Heart left ventricle (tissue), 16 donors: ENCODE data around the gene SLC22A4. TPM values are rescaled to one million over a fixed set of nuclear protein-coding genes. Genes with fewer than 3 reads are reported as not detected.

ENCODE experiments used
- ATAC-seq, 4 donors: fragments of 200-7000 bp; cut with Tn5 transposase; one replicate each; pipeline ENCODE4 v1.9.1; 2020 to 2022; ENCODE audit warnings: moderate library complexity in 4 of 4, mild to moderate bottlenecking in 3 of 4, moderate number of reproducible peaks in 1 of 4
- DNase-seq, 5 donors: peaks; one replicate each; pipeline ENCODE4 v3.0.0-alpha.2; 2020
- H3K27ac ChIP-seq, 12 donors: fragments of 200-600 bp; sonication (generic) in 4 of 12; one replicate each; pipeline versions ENCODE4 v1.5.0 to v1.8.0; 2016 to 2022; ENCODE audit warnings: mild to moderate bottlenecking in 2 of 12
- H3K27me3 ChIP-seq, 9 donors: fragments of 200-600 bp; sonication (generic) in 2 of 9; one replicate each; pipeline versions ENCODE4 v1.5.1 to v1.8.0; 2016 to 2022; ENCODE audit warnings: mild to moderate bottlenecking in 3 of 9
- H3K36me3 ChIP-seq, 9 donors: fragments of 200-600 bp; sonication (generic) in 2 of 9; one replicate each; pipeline versions ENCODE4 v1.5.0 to v1.8.0; 2018 to 2022; ENCODE audit warnings: mild to moderate bottlenecking in 2 of 9
- H3K4me1 ChIP-seq, 12 donors: fragments of 200-600 bp; sonication (generic) in 4 of 12; one replicate each; pipeline versions ENCODE4 v1.5.0 to v1.8.0; 2016 to 2022; ENCODE audit warnings: mild to moderate bottlenecking in 3 of 12
- H3K4me3 ChIP-seq, 12 donors: fragments of 200-600 bp; sonication (generic) in 4 of 12; one replicate each; pipeline versions ENCODE4 v1.5.0 to v1.8.0; 2017 to 2022; ENCODE audit warnings: mild to moderate bottlenecking in 9 of 12, moderate library complexity in 4 of 12
- H3K9me3 ChIP-seq, 12 donors: fragments of 200-600 bp; sonication (generic) in 4 of 12; one replicate each; pipeline versions ENCODE4 v1.5.0 to v1.8.0; 2016 to 2022; ENCODE audit warnings: mild to moderate bottlenecking in 1 of 12
- POLR2A ChIP-seq, 2 donors: fragments of 450-650 bp; IDR thresholded peaks; one replicate each; pipeline ENCODE4 v1.6.1; 2017; ENCODE audit warnings: antibody characterized with exemption in 2 of 2, mild to moderate bottlenecking in 2 of 2, moderate library complexity in 2 of 2
- WGBS, 4 donors: extraction: QIAGEN DNeasy Blood & Tissue Kit in 2 of 4; methylation state at CpG; one replicate each; pipeline versions ENCODE4 v1.1.5 to v1.1.7; 2013 to 2018; 5-methylcytosine and 5-hydroxymethylcytosine counted together
- intact Hi-C, 10 donors: fragments of 100-400 bp; cut with DNase I; formaldehyde crosslinking; loops; one replicate each; pipeline versions ENCODE4 v1.11.1 to v1.14.2; 2022
- polyA plus RNA-seq, 2 donors: library from polyadenylated mRNA; stranded (reverse); fragments of 200-250 nt; gene quantifications; one replicate each; pipeline ENCODE4 v1.2.3, GENCODE V29; 2013
- total RNA-seq, 9 donors: library from RNA; depleted of rRNA in 2 of 9; stranded (reverse); fragments of >200 nt in 2 of 9; fragmentation: NEBNext Ultra II Directional in 3 of 9; extraction: Animal tissue kit (Norgen Biotek cat#: 25700) in 3 of 9; gene quantifications; one replicate each; pipeline versions ENCODE4 v1.1.0 to v1.2.4, GENCODE V29; 2016 to 2023
- TF ChIP-seq, protein P1 (sequence below), 12 donors: fragments of 200-600 bp; sonication (generic) in 4 of 12; IDR thresholded peaks; one replicate each; pipeline versions ENCODE4 v1.5.0 to v1.8.0; 2018 to 2022; ENCODE audit warnings: antibody characterized with exemption in 12 of 12, mild to moderate bottlenecking in 5 of 12
- donor health status: ischemic (EF 13 %, LVEDD 7.1; RV severe dilation, severe dysfunction).
- donor health status: healthy with polysubstance abuse.
- donor health status: DM: no; HTN: yes; CAD: no.
- donor health status: DM: no; HTN: no; CAD: no.
- donor health status: ischemic (EF 25% LVEDD 6.9; RV normal size, moderate dysfunction).
- donor health status: ischemic (EF 25% LVEDD 5.7; RV mildly dilated, moderate dysfunction).
- donor health status: healthy.
- donor health status: DM: yes; HTN: yes; CAD: no.
- donor health status: ischemic (EF 35%, LVEDD 5.7; RV mildly dilated, moderate dysfunction).
- donor health status: nonischemic (EF 11% LVEDD 7.7; RV severe dilation, severe dysfunction).
- donor health status: DM: yes; HTN: yes; CAD: no.
- donor health status: PGD.
- donor health status: ischemic (EF 29% LVEDD 5.4; RV normal size, mild dysfunction).
- donor health status: nonischemic (EF 23%, LVEDD 6.1; RV moderate dilation, normal function).

The SLC22A4 gene
- total and polyA plus RNA-seq, 11 donors, result 0.30 to 4.9 (median 2.2) TPM

DNA sequence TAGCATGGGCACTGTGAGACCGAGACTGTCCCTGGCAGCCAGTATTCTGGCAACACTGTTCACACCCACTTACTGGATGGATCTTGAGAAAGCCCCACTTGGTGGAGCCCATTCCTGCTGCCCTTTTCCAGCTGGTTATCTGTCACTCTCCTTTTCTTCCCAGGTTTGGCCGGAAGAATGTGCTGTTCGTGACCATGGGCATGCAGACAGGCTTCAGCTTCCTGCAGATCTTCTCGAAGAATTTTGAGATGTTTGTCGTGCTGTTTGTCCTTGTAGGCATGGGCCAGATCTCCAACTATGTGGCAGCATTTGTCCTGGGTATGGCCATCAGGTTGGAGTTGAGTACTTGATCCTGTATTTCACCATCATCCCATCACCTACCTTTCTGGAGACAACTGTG is 89.8 kb downstream of the SLC22A4 start:
- peaks cover 0 to 24% (median 14%) of the 10 kb centered on the region in 9 donors for H3K36me3 ChIP-seq
- intact Hi-C loops, result loop anchor here in 6 of 10 donors (2.0 to 10.0 kb wide), 7 partner anchors 319 to 501 kb away; partner anchors contain the start of gene IL3 (in 2 of the 6)
- no peaks in the 10 kb centered on the region for H3K27me3 ChIP-seq
- no peak overlapping the region for H3K4me3 ChIP-seq
- no peaks in the 10 kb centered on the region for H3K9me3 ChIP-seq
- TF ChIP-seq, protein P1, sequence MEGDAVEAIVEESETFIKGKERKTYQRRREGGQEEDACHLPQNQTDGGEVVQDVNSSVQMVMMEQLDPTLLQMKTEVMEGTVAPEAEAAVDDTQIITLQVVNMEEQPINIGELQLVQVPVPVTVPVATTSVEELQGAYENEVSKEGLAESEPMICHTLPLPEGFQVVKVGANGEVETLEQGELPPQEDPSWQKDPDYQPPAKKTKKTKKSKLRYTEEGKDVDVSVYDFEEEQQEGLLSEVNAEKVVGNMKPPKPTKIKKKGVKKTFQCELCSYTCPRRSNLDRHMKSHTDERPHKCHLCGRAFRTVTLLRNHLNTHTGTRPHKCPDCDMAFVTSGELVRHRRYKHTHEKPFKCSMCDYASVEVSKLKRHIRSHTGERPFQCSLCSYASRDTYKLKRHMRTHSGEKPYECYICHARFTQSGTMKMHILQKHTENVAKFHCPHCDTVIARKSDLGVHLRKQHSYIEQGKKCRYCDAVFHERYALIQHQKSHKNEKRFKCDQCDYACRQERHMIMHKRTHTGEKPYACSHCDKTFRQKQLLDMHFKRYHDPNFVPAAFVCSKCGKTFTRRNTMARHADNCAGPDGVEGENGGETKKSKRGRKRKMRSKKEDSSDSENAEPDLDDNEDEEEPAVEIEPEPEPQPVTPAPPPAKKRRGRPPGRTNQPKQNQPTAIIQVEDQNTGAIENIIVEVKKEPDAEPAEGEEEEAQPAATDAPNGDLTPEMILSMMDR (IDR thresholded peaks at IDR 0.05), result no peak
- TF ChIP-seq POLR2A (IDR thresholded peaks at IDR 0.05), result no peak
- DNase-seq (no peak), ATAC-seq (no peak)
- H3K4me1 ChIP-seq, result peaks cover 0 to 47% (median 36%) of the 10 kb centered on the region in 12 donors
- no peak overlapping the region for H3K27ac ChIP-seq
- 79 to 92% (median 85%) methylated on average over 5 of the region's 5 CpGs for WGBS, 4 donors

DNA sequence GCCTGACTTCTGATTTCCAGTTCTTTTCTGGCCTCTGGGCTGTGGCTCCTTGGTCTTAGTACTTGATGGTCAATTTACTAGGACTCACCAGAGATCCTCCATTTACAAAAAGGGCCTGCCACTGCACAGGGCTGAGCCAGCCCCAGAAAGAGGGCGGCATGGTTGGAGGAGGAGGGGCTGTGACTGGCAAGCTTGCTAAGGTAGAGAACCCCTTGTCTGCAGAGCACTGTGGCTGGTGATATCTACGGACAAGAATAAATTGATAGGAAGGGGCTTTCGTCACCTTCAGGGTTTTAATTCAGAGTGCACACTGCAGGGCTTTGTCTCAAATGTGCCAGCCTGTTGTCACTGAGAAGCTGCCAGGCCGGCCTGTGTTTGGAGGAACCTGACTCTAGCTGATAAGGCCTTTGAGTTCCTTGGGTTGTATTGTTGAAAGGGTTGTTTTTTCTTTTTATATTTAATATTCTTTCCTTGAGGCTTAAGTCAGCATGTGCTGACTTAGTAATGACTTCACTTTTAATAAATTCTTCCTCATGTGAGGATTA is 90.4 kb downstream of the SLC22A4 start:
- no peak for TF ChIP-seq POLR2A (IDR thresholded peaks at IDR 0.05)
- TF ChIP-seq, protein P1 (IDR thresholded peaks at IDR 0.05), result no peak
- no peak for DNase-seq
- WGBS, 4 donors, result 59 to 69% (median 66%) methylated on average over 4 of the region's 4 CpGs
- Histone ChIP-seq H3K4me1 (peaks cover 0 to 52% (median 41%) of the 10 kb centered on the region in 12 donors), H3K9me3 (no peaks in the 10 kb centered on the region), H3K27me3 (no peaks in the 10 kb centered on the region), H3K27ac (peak overlapping the region in 1 of 12 donors; percentile 28), H3K4me3 (no peak overlapping the region), H3K36me3 (peaks cover 0 to 20% (median 8%) of the 10 kb centered on the region in 9 donors)
- intact Hi-C loops, result loop anchor here in 8 of 10 donors (1.0 to 10.0 kb wide), 10 partner anchors 117 to 500 kb away; partner anchors contain the start of gene IL3 (in 2 of the 8)
- peak in 1 of 4 donors; percentile 3 for ATAC-seq

DNA sequence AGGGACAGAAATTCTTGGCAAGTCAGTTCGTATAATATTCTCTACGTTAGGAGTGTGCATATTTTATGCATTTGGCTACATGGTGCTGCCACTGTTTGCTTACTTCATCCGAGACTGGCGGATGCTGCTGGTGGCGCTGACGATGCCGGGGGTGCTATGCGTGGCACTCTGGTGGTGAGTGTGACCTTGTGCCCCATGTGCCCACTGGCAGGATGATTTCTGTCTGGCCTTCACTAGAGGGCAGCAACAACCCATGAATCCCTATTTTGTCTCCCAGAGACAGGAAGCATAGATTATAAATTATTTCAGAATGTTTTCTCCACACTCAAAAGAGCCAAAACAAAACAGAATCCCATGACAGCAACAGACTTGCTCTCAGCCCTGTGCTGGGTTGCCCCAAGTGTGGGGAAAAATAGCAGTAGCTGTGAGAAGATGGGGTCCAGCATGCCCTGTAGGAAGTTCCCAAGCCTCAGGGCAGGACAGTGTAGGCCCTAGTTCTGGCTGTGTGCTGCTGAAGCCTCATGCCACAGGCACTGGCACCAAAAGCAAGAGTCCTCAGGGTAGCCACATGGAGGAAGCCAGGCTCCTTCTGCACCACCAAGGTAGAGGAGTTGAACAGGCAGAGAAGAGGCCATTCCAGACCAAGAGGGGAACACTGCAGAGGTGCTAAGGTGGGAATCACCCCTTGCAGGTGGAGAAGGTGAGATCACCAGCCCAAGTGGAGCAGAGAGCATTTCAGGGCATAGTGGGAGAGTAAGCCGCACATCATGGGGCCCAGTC is 91.3 kb downstream of the SLC22A4 start:
- H3K27me3 ChIP-seq, result no peaks in the 10 kb centered on the region
- TF ChIP-seq, protein P1 (IDR thresholded peaks at IDR 0.05), result peak; percentile 53 to 80 (median 72)
- no peak for TF ChIP-seq POLR2A (IDR thresholded peaks at IDR 0.05)
- H3K9me3 ChIP-seq, result no peaks in the 10 kb centered on the region
- ATAC-seq (peak; percentile 6 to 54 (median 28)), DNase-seq (peak in 3 of 5 donors; percentile 51 to 58 (median 57))
- intact Hi-C loops, result loop anchor here (1.0 to 10.0 kb wide), 12 partner anchors 111 to 499 kb away; partner anchors contain the start of gene IL3 (in 2 of the 10)
- H3K27ac ChIP-seq, result peak overlapping the region in 4 of 12 donors; percentile 11 to 88 (median 28)
- no peak overlapping the region for H3K4me3 ChIP-seq
- peaks cover 0 to 61% (median 48%) of the 10 kb centered on the region in 12 donors for H3K4me1 ChIP-seq
- WGBS, 4 donors, result 33 to 55% (median 38%) methylated on average over 9 of the region's 9 CpGs
- H3K36me3 ChIP-seq, result peaks cover 0 to 13% (median 6%) of the 10 kb centered on the region in 9 donors
